Glutamatergic neuron (in vitro differentiated cells): ENCODE measurements around the gene CCDC88B. TPM values are rescaled to one million over a fixed set of nuclear protein-coding genes. Genes with fewer than 3 reads are reported as not detected.

Experiments
- DNase-seq: peaks from one replicate; pipeline ENCODE4 v3.0.0; 2022
- H3K27ac Mint-ChIP-seq: one replicate; pipeline ENCODE4 v1.8.0; 2020; ENCODE audit warnings: mild to moderate bottlenecking, mixed read lengths, inconsistent platforms; ENCODE audit not compliant: unreplicated experiment
- H3K27me3 Mint-ChIP-seq: one replicate; pipeline ENCODE4 v1.8.0; 2020; ENCODE audit warnings: mild to moderate bottlenecking, moderate library complexity, mixed read lengths, inconsistent platforms; ENCODE audit not compliant: unreplicated experiment
- H3K36me3 Mint-ChIP-seq: one replicate; pipeline ENCODE4 v1.8.0; 2020; ENCODE audit warnings: mild to moderate bottlenecking, mixed read lengths, inconsistent platforms; ENCODE audit not compliant: unreplicated experiment
- H3K4me1 Mint-ChIP-seq: one replicate; pipeline ENCODE4 v1.8.0; 2020; ENCODE audit warnings: mild to moderate bottlenecking, low read depth, mixed read lengths, inconsistent platforms; ENCODE audit not compliant: unreplicated experiment
- H3K4me3 Mint-ChIP-seq: one replicate; pipeline ENCODE4 v1.8.0; 2020; ENCODE audit warnings: mild to moderate bottlenecking, mixed read lengths, inconsistent platforms; ENCODE audit not compliant: unreplicated experiment
- H3K9me3 Mint-ChIP-seq: one replicate; pipeline ENCODE4 v1.8.0; 2020; ENCODE audit warnings: mild to moderate bottlenecking, moderate library complexity, mixed read lengths, inconsistent platforms; ENCODE audit not compliant: unreplicated experiment
- total RNA-seq: library from RNA; stranded (reverse); fragmentation: NEBNext Ultra II Directional; extraction: Animal tissue kit (Norgen Biotek cat#: 25700); gene quantifications from one replicate; pipeline ENCODE4 v1.2.1, GENCODE V29; 2021; ENCODE audit not compliant: unreplicated experiment
- TF ChIP-seq, protein P1 (sequence below): fragments of 200-600 bp; sonication (generic); IDR thresholded peaks from one replicate; pipeline ENCODE4 v1.5.0; 2021; ENCODE audit not compliant: partially characterized antibody, unreplicated experiment

The CCDC88B gene
- total RNA-seq, 1 donor from 2014 or later = 83.6 TPM

DNA sequence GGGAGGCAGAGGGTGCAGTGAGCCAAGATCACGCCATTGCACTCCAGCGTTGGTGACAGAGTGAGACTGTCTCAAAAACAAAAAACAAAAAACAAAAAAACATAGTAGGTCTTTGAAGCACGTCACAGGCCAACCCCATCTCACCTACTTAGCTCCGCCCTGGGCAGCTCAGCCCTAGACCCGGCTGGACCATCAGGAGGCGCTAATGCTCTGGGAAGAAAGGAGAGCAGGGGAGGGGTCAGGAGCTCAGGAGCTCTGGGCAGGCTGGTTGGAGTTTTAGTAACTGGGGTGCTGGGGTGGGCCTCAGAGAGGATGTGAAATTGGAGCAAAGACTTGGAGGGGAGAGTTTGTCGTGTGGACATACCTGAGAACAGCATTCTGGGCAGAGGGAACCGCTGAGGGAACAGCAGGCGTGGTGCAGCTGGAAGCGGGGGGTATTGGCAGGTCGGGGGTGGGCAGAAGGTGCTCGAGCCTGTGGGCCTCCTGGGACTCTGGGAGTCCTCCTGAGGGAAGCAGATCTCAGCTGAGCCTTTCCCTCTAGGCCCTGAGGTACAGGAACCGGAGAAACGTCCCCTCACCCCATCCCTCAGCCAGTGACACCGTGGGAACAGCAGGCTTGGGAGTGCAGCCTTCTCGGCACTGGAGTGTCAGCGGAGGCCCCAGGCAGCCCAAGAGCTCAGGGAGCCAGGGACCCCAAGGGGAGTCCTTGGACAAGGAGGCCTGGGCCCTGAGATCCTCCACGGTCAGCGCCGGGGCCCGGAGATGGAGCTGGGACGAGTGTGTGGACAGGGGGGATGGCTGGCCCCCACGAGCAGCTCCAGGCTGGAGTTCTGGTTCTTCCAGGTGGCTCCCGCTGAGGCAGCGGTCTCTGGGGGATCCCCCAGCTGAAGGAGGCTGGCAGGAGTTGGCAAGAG lies 16.8 kb downstream of the CCDC88B start:
- TF ChIP-seq, protein P1, sequence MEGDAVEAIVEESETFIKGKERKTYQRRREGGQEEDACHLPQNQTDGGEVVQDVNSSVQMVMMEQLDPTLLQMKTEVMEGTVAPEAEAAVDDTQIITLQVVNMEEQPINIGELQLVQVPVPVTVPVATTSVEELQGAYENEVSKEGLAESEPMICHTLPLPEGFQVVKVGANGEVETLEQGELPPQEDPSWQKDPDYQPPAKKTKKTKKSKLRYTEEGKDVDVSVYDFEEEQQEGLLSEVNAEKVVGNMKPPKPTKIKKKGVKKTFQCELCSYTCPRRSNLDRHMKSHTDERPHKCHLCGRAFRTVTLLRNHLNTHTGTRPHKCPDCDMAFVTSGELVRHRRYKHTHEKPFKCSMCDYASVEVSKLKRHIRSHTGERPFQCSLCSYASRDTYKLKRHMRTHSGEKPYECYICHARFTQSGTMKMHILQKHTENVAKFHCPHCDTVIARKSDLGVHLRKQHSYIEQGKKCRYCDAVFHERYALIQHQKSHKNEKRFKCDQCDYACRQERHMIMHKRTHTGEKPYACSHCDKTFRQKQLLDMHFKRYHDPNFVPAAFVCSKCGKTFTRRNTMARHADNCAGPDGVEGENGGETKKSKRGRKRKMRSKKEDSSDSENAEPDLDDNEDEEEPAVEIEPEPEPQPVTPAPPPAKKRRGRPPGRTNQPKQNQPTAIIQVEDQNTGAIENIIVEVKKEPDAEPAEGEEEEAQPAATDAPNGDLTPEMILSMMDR = peak; percentile 33
- peaks cover 6% of the 10 kb centered on the region for H3K4me1 Mint-ChIP-seq
- peak; percentile 85 for DNase-seq
- H3K27me3 Mint-ChIP-seq = peaks cover 11% of the 10 kb centered on the region
- peaks cover 2% of the 10 kb centered on the region for H3K9me3 Mint-ChIP-seq
- H3K4me3 Mint-ChIP-seq = peak overlapping the region; percentile 40
- H3K36me3 Mint-ChIP-seq = no peaks in the 10 kb centered on the region
- no peak overlapping the region for H3K27ac Mint-ChIP-seq

- no peak for DNase-seq
- no peaks in the 10 kb centered on the region for H3K36me3 Mint-ChIP-seq
- no peak overlapping the region for H3K27ac Mint-ChIP-seq
- TF ChIP-seq, protein P1 = no peak
- peaks cover 6% of the 10 kb centered on the region for H3K4me1 Mint-ChIP-seq
- peaks cover 11% of the 10 kb centered on the region for H3K27me3 Mint-ChIP-seq
- H3K9me3 Mint-ChIP-seq = peaks cover 2% of the 10 kb centered on the region
- no peak overlapping the region for H3K4me3 Mint-ChIP-seq
Observed at GRCh38 chr11:64357446-64357845, 17.4 kb downstream of the CCDC88B start.

- TF ChIP-seq, protein P1 = no peak
- H3K9me3 Mint-ChIP-seq = peaks cover 2% of the 10 kb centered on the region
- peaks cover 6% of the 10 kb centered on the region for H3K4me1 Mint-ChIP-seq
- H3K36me3 Mint-ChIP-seq = no peaks in the 10 kb centered on the region
- DNase-seq = no peak
- H3K27ac Mint-ChIP-seq = no peak overlapping the region
- no peak overlapping the region for H3K4me3 Mint-ChIP-seq
- H3K27me3 Mint-ChIP-seq = peaks cover 11% of the 10 kb centered on the region
Observed at GRCh38 chr11:64357904-64358535, 18.0 kb downstream of the CCDC88B start.

GRCh38 chr11:64358536-64358906 lies 18.5 kb downstream of the CCDC88B start:
- TF ChIP-seq, protein P1 = no peak
- peaks cover 6% of the 10 kb centered on the region for H3K4me1 Mint-ChIP-seq
- H3K27me3 Mint-ChIP-seq = peaks cover 11% of the 10 kb centered on the region
- no peak overlapping the region for H3K4me3 Mint-ChIP-seq
- H3K36me3 Mint-ChIP-seq = no peaks in the 10 kb centered on the region
- peaks cover 2% of the 10 kb centered on the region for H3K9me3 Mint-ChIP-seq
- H3K27ac Mint-ChIP-seq = no peak overlapping the region
- no peak for DNase-seq
